GM12891 (cell line): ENCODE data around the gene PKNOX2.
"Not testable (repeated sequence)": the region's sequence is repeated elsewhere in the genome, so short reads cannot be mapped to it uniquely, and the experiment has no call there.

Experiments
- DNase-seq: peaks from one replicate; pipeline ENCODE4 v3.0.0; 2011; ENCODE audit warnings: low spot score; ENCODE audit not compliant: insufficient read length
- FAIRE-seq: peaks from 2 replicates; lab custom pipeline; 2011; peaks lifted over from hg19 to GRCh38; lab: Jason Lieb, UNC
- PAX5 ChIP-seq: IDR thresholded peaks from 2 replicates; pipeline ENCODE4 v1.6.1; 2011; ENCODE audit warnings: low read length, moderate library complexity, mild to moderate bottlenecking; ENCODE audit not compliant: insufficient read depth, severe bottlenecking
- POLR2A ChIP-seq: IDR thresholded peaks from 2 replicates; pipeline ENCODE4 v1.6.1; 2011; ENCODE audit warnings: low read depth, low read length, control low read depth
- POLR2AphosphoS5 ChIP-seq: IDR thresholded peaks from 2 replicates; pipeline ENCODE4 v1.6.1; 2011; ENCODE audit warnings: low read depth, low read length, control low read depth
- POU2F2 ChIP-seq: IDR thresholded peaks from 2 replicates; pipeline ENCODE4 v1.6.1; 2011; ENCODE audit warnings: low read depth, mild to moderate bottlenecking, control low read depth, low read length, moderate library complexity
- SPI1 ChIP-seq: IDR thresholded peaks from 2 replicates; pipeline ENCODE4 v1.6.1; 2011; ENCODE audit warnings: low read depth, low read length, control low read depth
- TAF1 ChIP-seq: IDR thresholded peaks from 2 replicates; pipeline ENCODE4 v1.6.1; 2011; ENCODE audit warnings: low read depth, low read length, control low read depth

PKNOX2 gene

GRCh38 chr11:125214601-125215565 lies 50.3 kb downstream of the PKNOX2 start:
- TF ChIP-seq SPI1 (no peak), POU2F2 (no peak), POLR2A (no peak), PAX5 (no peak), POLR2AphosphoS5 (no peak), TAF1 (no peak)
- no peak for DNase-seq
- no peak for FAIRE-seq

- TF ChIP-seq PAX5: no peak
- DNase-seq (no peak), FAIRE-seq (no peak)
Observed at GRCh38 chr11:125215976-125216375, 51.4 kb downstream of the PKNOX2 start.

- no peak for TF ChIP-seq POU2F2
- FAIRE-seq (no peak), DNase-seq (no peak)
Observed at GRCh38 chr11:125218336-125218735, 53.8 kb downstream of the PKNOX2 start.

GRCh38 chr11:125221461-125221860 lies 56.9 kb downstream of the PKNOX2 start:
- TF ChIP-seq PAX5 (no peak), POLR2A (no peak), POLR2AphosphoS5 (no peak), POU2F2 (no peak), TAF1 (no peak), SPI1 (no peak)
- DNase-seq (no peak), FAIRE-seq (no peak)

- peak; percentile 73 for FAIRE-seq
- TF ChIP-seq SPI1: no peak
- TF ChIP-seq POLR2A: no peak
- no peak for TF ChIP-seq POLR2AphosphoS5
Observed at GRCh38 chr11:125222494-125222893, 57.9 kb downstream of the PKNOX2 start.

GRCh38 chr11:125223161-125223560 lies 58.6 kb downstream of the PKNOX2 start:
- FAIRE-seq: not testable (repeated sequence)

More at GRCh38 chr11:125222494-125222893, 57.9 kb downstream of the PKNOX2 start:
- no peak for DNase-seq

GRCh38 chr11:125223901-125224361 lies 59.4 kb downstream of the PKNOX2 start:
- DNase-seq (no peak), FAIRE-seq (no peak)
- no peak for TF ChIP-seq SPI1
- no peak for TF ChIP-seq POLR2AphosphoS5
- TF ChIP-seq TAF1: no peak
- TF ChIP-seq POU2F2: no peak
- no peak for TF ChIP-seq POLR2A
- no peak for TF ChIP-seq PAX5

More at GRCh38 chr11:125223161-125223560, 58.6 kb downstream of the PKNOX2 start:
- DNase-seq: not testable (repeated sequence)

- DNase-seq (no peak), FAIRE-seq (no peak)
- no peak for TF ChIP-seq POLR2AphosphoS5
Observed at GRCh38 chr11:125224391-125225021, 60.0 kb downstream of the PKNOX2 start.

- DNase-seq (no peak), FAIRE-seq (no peak)
- TF ChIP-seq POLR2AphosphoS5 (no peak), POLR2A (no peak), SPI1 (no peak), TAF1 (no peak), PAX5 (no peak), POU2F2 (no peak)
Observed at GRCh38 chr11:125225401-125225800, 60.9 kb downstream of the PKNOX2 start.

GRCh38 chr11:125226031-125226430 lies 61.5 kb downstream of the PKNOX2 start:
- TF ChIP-seq POU2F2: no peak
- no peak for TF ChIP-seq PAX5
- no peak for TF ChIP-seq SPI1
- no peak for TF ChIP-seq POLR2AphosphoS5
- no peak for TF ChIP-seq TAF1
- TF ChIP-seq POLR2A: no peak
- DNase-seq: no peak

More at GRCh38 chr11:125226031-125226430, 61.5 kb downstream of the PKNOX2 start:
- FAIRE-seq: no peak
